Stimulated activated CD4-positive, alpha-beta T cell treated with anti-CD3 and anti-CD28 coated beads, Interleukin-1b, Interleukin-23, amount 100 ng/mL, for 4 hours (primary cell): ENCODE measurements around the gene ROR2.
"Not testable (repeated sequence)": the region's sequence is repeated elsewhere in the genome, so short reads cannot be mapped to it uniquely, and the experiment has no call there.

Source experiments
- DNase-seq, 2 donors: peaks; one replicate each; pipeline ENCODE4 v3.0.0-alpha.2; 2020; ENCODE audit warnings: low read depth in 2 of 2

Gene ROR2

DNA sequence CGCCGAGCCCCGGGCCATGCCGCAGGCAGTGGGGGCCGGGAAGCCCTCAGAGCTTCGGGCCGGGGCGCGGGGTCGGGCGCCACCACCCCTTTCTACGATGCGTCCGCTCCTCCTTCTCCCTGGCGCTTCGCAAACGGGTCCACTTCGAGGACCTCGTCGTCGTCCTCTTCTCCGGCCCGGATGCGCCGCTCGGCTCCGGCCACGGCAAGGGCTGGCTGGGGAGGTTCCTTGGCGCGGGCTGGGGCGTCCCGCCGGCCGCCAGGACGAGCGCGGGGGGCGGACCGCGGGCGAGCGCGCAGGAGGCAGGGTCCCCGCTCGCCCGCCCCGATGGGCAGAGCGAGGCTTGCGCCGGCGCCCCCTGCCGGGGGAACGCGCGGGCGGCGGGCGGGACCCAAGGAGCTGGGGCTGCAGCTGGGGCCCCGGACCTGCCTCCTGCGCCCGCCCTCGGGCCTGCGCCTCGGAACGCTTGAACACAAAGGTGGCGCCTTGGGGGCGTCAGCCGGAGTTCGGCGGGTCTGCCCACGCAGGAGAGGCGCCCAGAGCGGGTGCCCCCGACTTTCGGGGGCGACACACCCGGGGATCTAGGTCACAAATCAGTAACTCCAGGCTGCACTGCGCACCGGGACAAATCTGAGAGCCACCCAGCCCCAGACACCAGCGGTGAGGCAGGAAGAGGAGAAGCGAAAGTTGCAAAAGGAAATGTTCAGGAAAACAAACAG, at the start of gene ROR2:
TSS of gene ROR2 (minus strand) at position 283 of the 719 bp plus-strand sequence.
- DNase-seq, result peak; percentile 16 to 46

DNA sequence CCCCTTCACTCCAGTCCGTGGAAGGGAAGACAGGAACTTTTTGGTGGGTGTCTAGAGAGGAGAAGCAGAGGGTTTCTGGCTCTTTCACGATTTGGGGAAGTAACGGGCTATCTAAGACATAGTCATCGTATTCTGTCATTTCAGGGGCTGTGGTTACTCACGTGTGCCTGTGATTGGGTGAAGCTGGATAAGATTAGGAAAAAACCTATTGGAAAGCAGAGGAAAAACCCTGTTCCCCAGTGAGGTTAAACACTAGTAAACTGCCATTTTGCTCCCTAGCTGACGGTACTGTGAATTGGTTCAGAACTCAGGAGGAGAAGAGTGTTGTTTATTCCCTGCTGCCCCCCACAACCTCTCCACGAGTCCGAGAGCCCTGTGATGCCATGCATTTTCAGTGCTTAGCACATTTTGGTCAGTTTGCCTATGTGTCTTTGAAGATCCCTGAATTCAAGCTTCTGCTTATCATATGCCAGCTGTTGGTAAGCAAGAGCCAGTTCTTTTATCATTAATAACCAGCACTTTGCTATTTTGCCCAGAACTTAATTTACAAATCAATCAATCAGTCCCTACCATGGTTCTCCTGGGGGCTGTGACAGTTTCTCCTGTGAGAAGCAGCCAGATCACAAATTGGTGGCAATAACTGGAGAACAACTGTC, 45.1 kb upstream of the ROR2 start:
- no peak for DNase-seq

DNA sequence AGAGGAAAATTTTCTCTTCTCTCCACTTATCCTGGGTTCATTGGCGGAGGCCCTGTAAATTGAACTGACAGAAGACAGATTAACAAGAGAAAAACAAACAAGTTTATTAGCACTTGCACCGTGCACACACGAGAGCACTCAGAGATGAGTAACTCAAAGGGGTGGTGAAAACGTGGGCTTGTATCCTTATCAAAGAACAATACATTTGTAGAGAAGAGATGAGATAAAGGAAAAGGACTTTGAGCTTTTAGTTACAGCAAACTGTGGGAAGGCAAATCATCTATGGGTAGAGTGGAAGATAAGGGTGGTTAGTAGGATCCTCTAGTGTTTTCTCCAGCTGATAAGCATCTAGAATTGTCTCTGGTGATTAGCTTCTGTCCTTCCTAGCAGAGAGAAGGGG, 44.4 kb upstream of the ROR2 start:
- DNase-seq, result no peak

DNA sequence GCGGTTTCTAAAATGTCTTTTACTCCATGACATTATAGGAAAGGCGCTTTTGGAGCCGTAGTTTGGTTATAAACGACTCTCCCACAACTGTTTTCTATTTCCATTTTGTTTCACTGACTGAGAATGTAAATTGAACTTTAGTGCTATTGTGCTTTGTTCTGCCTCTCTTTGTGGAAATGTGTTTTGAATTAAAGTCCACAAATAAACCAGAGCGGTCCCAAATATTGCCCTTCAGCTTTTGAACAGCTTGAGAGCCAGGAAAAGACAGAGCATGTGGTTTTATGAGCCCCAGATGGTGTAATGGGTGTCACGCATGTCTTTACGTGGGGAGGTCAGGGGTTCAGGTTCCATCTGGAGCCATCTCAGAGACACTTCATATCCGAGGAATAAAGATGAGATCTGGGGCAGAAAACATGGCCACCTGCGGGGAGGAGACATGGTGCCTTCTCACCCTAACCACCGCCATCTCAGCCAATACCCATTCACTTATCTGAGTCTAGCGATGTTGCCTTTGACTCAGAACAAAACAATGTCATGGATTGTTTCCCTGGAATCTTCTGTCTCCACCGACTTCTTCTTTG, 42.5 kb upstream of the ROR2 start:
- DNase-seq, result no peak

DNA sequence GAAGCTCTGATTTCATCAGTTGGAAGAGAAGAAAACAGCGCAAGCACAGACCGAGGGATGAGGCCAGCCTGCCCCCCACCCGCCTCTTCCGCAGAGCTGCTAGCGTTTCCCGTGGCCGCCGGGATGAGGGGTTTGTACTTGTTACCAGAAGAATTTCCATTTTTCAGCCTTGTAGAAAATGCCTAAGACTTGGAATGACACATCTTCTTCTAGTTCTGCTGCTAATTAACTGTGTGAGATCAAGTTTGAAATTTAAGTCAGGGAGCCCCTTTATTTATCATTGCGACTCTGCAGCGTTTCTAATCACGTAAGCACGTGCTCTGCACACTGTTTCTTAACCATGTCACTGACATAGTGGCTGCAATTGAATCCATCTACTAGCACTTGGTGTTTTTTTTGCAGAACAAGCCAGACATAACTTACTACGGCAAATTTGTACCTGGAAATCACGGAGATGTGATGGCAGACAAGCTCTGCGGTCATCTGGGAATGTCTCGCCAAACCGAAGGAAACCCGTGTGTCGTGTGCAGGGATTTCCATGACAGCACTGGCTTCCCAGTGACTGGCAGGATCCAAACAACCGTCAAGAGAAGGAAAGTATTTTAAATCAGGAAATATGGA, 41.8 kb upstream of the ROR2 start:
- DNase-seq, result no peak

DNA sequence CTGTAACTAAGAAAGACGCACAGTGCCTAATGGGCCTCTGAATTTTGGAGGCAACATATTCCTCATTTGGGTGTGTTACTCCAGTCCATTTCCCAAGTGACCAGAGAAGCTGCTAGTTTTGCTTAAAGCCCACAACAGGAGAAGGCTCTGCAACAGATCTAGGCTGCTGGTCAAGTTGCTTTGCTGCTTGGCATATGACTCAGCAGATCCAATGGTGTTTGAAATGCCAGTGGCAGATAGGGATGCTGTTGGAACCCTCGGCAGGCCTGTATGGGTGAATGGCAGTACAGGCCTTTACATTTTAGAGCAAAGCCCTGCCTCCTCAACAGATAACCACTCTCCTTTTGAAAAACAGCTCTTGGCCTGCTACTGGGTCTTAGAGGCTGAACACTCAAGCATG, 36.2 kb upstream of the ROR2 start:
- no peak for DNase-seq

DNA sequence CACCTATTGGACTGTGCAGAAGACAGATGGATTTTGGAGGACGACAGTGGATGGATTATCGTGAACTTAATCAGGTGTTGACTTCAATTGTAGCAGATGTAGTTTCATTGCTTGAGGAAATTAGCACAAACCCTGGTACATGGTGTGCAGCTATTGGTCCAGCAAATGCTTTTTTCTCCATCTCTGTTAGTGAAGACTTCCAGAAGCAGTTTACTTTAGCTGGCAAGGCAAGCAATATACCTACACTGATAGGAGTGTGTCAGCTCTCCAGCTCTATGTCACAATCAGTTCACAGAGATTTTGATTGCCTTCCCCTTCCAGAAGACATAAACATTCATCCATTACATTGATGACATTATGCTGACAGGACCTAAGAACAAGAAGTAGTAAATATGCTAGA, 35.7 kb upstream of the ROR2 start:
- no peak for DNase-seq

DNA sequence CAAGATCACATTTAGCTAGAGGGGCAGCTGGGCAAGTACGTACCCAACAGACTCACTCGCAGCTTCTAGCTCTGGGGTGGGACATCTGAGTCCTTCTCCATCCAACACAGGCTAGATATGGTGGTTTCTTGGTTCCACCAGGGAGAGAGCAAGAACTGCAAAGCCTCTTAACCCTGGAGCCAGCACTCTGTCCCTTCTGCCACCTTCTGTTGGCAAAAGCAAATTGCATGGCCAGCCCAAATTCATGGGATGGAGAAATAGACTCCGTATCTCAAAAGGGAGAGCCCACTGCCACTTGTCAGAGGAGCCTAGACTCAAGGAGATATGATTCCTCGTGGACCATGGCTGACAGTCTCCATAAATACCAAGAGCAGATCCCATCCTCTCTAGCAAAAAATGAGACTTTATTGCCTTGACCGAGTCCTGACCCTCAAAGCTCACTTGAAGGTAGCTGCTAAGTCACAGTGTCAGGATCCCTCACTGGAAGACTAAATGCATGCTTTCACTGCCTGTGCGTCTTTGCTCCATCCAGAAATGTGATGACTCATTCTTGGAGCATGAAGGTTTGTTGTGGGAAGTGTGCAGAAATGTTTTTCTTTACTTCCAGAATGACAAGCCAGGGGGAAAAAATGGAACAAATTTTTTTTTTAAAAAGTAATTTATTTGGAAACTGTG, 28.8 kb upstream of the ROR2 start:
- DNase-seq, result no peak

DNA sequence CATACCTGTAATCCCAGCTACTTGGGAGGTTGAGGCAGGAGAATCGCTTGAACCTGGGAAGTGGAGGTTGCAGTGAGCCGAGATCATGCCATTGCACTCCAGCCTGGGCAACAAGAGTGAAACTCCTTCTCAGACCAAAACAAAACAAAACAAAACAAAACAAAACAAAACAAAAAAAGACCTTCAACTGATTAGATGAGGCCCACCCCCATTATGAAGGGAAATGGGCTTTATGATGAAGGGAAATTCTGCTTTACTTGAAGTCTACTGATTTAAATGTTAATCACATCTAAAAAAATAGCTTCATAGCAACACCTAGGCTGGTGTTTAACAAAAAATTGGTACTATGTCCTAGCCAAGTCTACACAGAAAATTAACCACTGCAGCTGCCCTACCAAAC, 25.2 kb upstream of the ROR2 start:
- DNase-seq, result not testable (repeated sequence)

DNA sequence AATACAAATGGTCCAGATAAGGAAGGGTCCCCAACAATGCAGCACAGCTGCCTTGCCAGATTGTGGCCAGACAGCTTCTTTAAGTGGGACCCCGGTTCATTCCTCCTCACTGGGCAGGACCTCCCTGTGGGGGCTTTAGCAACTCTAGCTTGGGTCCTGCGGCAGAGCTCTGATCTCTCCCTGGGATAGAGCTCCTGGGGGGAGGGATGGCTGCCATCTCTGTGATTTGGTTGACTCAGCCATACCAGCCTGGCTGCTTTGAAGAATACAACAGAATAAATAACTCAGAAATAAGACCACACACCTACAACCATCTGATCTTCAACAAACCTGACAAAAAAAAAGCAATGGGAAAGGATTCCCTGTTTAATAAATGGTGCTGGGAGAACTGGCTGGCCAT, 22.7 kb upstream of the ROR2 start:
- DNase-seq, result no peak

DNA sequence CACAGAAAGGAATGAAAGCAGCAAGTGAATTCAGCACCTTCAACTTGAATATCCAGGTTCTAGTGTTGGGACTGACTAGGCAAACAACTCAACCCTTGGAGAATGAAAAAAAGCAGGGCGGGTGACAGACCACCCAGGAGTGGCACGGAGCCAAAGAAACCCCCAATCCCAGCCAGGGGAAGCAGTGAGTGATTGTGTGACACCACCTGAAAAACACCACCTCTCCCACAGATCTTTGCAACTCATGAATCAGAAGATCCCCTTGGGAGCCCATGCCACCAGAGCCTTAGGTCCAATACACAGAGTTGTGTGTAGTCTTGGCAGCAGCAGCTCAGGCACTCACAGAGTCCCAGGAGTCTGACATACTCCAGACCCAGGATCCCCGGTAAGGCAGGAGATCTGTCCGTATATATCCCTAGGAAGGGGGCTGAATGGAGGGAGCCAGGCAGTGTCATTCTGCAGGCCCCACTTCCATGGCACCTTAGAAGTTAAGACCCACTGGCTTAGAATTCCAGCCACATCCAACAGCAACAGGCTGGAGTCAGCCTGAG, 22.1 kb upstream of the ROR2 start:
- DNase-seq, result no peak

DNA sequence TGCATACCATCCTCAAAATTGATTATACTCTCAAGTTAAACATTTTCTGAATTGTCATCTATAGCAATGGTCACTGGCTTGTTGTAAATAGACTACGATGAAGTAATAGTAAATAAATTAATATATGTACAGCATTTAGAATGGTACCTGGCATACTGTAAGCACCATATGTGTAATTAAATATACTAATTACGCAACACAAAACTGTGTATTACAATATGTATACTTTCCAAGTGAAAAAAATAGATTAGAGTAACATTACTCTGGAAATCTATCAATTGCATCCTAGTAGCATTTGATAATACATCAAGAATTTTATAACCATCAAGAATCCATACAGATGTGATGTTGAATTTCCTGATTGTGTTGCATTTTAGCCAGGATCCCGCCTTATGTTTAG, 17.2 kb upstream of the ROR2 start:
- no peak for DNase-seq

DNA sequence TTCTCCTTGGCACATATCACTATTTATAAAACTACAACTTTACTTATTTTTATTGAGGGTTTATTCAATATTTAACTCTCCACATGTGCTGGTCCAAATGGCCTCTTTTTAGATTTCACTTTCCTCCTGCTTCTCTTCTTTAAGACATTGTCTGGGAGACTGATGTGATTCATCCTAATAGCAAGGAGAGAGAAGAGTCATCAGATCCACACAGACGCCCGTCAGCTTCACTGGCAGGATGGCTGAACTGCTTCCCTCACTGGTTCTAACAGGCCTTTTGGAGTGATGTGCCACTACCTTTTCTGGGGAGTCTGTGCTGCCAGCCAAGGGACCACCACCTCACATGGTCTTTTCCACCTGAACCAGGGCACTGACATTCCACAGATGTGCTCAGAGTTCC, 16.5 kb upstream of the ROR2 start:
- no peak for DNase-seq

DNA sequence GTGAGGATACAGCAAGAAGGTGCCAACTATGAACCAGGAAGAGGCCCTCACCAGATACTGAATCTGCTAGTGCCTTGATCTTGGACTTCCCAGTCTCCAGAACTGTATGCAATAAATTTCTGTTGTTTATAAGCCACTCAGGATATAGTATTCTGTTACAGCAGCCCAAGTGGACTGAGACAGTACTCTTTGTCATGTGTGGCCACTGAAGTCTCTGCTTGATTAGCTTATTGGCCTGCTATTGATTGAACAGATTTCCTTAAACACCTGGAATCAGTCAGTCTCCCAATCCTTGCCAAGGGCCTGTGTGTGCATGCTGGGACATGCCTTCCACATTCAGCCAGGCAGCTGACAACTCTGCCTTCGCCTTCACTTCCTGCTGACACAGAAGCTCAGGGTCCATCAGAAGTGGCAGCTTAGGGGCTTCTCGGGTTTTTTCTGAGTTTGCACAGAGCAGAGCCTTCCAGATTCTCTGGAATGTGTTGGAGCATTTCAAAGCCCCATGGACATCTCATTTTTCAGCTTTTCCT, 13.7 kb upstream of the ROR2 start:
- DNase-seq, result no peak

DNA sequence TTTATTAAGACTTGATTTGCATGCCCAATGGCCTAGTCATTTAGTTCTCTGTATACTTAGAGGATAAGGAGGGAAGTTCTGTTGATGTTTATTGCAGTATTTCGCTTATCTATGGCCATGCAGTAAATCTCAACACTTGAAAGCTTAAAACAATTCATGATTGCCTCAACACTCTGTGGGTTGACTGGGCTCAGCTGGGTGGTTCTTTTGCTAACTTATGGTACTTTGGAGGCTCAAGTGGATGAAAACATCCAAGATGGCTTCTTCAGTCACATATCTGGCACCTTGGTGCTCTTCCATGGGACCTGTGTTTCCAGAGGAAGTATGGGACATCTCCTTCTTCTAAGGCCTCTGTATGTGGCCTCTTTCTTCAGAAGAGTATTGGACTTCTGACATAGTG, 10.3 kb upstream of the ROR2 start:
- DNase-seq, result no peak

DNA sequence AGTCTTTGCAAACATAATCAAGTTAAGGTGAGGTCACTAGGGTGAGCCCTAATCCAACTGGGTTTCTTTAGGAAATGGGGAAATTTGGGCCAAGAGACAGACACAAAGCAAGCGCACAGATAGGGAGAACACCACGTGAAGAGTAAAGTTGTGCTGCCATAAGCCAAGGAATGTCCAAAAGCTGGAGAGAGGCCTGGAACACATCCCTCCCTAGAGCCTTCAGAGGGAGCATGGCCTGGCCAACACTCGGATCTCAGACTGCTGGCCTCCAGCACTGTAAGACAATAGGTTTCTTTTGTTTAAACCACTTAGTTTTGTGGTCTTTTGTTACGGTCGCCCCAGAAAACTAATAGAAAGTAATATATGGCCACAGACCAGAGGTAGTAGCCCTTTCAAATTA, 8.1 kb upstream of the ROR2 start:
- DNase-seq, result no peak

DNA sequence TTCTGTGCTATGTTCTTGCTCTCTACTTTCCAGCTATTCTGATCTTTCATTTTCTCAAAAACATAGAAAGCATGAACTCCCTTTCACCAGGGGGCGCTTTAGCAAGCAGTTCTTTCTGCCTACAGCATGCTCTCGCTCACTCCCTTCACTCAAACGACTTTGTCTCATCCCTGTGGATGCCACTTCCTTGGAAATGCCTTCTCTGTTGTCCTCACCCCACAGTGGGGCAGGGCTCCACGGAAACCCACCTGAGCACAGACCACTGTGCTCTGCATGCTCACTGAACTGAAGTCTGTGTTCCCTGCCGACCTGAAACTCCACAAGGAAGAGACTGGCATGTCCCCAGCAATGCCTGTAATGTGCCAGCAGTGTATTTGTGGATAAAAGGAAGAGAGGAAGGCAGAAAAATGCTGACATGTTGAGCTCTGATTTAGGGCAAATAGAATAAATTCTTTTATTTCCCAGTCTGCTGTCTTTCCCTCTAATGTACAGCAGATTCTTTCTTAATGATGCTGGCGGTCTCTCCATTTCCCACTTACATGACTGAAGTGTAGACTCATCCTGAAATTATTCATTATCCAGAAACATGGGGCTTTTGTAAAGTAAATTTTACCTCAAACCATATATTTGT, 4.9 kb upstream of the ROR2 start:
- no peak for DNase-seq

DNA sequence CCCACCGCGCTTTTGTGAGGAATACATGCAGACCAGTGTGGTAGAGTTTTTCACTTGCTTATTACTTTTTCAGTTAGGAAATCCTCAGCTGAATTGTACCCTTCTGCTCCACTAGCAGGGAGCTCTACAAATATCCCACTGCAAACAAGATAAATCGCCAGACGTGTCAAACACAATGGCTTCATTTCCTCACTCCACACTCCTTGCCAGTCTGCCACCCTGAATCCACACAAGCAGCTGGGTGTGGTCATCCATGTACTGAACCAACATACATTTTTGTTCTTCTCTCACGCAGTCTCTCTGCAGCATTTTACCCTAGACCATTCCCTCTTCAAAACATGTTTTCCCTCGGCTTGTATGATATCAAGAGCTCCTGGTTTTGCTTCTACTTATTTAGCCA, 3.7 kb upstream of the ROR2 start:
- DNase-seq, result no peak

DNA sequence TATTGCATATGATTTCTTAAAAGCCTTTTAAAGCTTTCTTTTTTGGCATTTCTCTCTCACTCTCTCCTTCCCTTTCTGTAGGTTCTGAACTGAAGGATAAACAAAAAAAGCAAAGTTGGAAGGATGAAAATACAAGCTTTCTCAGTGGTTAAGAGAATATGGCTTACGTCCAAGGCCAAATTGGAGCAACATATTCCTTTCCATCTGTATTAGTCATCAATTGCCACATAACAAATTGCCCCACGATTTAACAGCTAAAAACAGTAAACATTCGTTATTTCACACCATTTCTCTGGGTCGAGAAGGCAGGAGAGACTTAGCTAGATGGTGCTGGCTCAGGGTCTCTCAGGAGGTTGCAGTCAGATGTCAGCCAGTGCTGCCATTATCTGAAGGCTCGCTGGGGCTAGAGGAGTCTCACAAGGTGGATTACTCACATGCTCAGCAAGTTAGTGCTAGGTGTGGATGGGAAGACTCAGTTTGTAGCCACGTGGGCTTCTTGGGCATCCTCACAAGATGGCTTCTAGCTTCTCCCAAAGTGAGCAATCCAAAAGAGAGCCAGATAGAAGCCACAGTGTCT, 2.0 kb upstream of the ROR2 start:
- DNase-seq, result no peak

DNA sequence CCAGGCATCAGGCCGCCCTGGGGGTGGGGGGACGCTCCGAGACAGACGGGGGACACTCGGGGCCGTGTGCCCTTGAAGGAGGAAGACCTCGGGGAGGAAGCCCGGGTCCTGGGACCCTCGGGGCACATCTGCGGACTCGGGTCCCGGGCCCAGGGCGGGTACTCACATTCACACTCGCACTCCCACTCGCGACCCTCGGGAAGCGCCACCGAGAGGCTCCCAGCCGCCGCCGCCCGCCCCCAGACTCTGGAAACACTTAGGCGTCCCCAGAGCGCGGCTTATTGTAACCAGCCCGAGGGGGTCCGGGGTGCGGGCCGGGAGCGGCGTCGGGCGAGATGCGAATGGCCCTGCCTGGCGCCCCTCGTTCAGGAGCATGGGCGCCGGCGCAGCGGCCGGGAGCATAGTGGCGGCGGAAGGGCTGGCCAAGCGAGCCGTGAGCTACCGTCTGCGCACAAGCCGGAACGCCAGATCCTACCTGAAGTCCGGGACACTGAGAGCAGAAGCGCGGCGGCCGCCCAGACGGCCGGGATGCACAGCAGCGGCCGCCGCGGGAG, 559 bp downstream of the ROR2 start:
- no peak for DNase-seq
